Measurements from ENCODE around the gene SMPD3.

Gene SMPD3

DNA sequence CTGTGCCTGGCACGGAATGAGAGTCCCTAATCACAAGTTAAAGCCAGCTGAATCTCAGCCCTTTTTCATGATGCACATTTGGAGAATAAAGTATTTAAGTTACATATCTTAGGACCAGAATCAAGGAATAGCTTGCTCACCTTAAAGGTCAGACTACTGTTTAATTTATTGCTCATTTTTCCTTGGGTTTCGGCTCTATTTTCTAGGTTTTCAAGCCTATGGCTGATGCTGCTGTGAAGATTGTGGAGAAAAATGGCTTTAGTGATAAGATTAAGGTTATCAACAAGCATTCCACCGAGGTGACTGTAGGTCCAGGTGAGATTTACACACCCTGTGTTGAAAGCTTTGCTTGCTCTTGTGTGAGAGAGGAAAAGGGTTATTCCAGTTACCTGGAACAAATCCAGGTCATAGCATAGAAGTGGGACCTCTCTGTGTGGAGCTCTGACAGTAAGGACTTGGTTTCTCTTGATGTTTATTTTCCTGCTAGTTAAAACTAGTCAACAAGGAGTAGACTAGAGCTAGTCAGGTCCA is 119.4 kb downstream of the SMPD3 start:
- H3K9me3 Mint-ChIP-seq: no peaks in the 10 kb centered on the region
- no peak for ATAC-seq
- H3K4me3 Mint-ChIP-seq: no peak overlapping the region
- peaks cover 19% of the 10 kb centered on the region for H3K4me1 Mint-ChIP-seq
- H3K36me3 Mint-ChIP-seq: peaks cover 40% of the 10 kb centered on the region
- H3K27ac Mint-ChIP-seq: no peak overlapping the region
- H3K27me3 Mint-ChIP-seq: no peaks in the 10 kb centered on the region

DNA sequence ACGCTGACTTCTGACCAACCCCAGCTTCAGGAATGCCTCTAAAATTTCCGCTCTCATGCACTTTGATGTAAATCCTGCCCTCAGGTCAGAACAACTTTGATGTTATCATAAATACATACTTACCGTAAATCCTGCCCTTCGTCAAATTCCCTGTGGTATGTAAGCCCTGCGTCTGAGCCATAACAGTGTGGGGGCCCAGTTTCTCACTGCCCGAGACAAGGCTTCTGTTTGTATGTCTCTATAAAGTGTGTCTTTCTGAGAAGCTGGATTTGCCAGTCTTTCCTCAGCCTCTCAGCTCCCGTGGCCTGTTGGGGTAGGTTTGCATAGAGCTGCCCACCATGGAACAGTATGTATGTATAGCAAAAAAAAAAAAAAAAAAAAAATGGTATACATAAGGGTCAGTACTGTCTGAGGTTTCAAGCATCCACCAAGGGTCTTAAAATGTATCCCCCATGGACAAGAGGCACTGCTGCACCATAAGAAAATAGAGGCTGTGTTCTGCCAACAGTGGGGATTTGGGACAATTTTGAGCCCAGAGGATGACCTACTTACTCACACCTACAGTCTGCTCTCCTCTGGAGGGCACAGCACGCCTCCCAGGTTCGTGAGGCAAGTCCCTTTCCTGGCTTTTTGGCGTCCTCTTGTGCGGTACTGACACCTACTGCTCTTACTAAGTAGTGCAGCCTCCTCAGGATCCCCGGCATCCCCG is 120.0 kb downstream of the SMPD3 start:
- peak overlapping the region; percentile 33 for H3K27ac Mint-ChIP-seq
- peaks cover 19% of the 10 kb centered on the region for H3K4me1 Mint-ChIP-seq
- no peaks in the 10 kb centered on the region for H3K9me3 Mint-ChIP-seq
- peak; percentile 92 for ATAC-seq
- H3K4me3 Mint-ChIP-seq: no peak overlapping the region
- peaks cover 43% of the 10 kb centered on the region for H3K36me3 Mint-ChIP-seq
- no peaks in the 10 kb centered on the region for H3K27me3 Mint-ChIP-seq

DNA sequence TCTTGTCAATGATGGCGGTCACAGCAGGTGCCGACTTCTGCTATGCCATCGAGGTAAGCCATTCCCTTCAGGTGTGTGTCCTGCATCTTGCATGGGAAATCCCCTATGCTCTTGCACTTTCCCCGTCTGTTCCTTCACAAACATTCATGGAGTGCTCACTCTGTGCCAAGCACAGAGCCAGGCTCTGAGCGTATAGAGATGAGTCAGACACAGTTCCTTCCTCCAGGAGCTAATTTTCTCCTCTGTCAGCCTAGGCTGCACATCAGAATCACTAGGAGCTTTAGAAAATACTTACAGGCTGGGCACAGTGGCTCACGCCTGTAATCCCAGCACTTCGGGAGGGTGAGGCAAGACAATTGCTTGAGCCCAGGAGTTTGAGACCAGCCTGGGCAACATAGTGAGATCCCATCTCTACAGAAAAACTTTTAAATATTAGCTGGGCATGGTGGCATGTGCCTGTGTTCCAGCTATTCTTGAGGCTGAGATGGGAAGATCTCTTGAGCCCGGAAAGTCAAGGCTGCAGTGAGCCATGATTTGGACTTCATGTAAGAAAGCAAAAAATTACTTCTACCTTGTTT is 123.4 kb downstream of the SMPD3 start:
- ATAC-seq: no peak
- Mint-ChIP-seq H3K36me3 (peaks cover 27% of the 10 kb centered on the region), H3K9me3 (no peaks in the 10 kb centered on the region)

DNA sequence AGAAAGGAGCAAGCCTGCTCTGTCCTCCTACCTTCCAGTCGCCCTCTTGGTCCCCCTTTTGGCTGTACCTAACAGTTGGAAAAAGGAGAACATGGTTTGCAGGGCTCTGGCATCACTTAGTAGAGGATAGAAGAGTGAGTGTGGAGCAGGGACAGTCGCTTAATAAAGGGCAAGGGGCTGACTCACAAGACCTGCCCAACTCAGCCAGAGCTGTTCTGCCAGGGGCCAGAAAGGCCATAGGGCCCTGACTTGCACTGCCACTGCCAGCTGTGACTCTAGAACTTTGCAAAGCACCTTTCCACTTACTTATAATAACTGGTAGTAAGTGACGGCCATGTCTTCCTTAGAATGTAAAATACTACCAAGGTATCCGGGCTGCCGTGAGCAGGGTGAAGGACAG is 124.0 kb downstream of the SMPD3 start:
- ATAC-seq: no peak
- peaks cover 11% of the 10 kb centered on the region for H3K4me1 Mint-ChIP-seq
- H3K9me3 Mint-ChIP-seq: no peaks in the 10 kb centered on the region
- H3K27me3 Mint-ChIP-seq: no peaks in the 10 kb centered on the region
- H3K4me3 Mint-ChIP-seq: no peak overlapping the region
- H3K27ac Mint-ChIP-seq: no peak overlapping the region
- H3K36me3 Mint-ChIP-seq: peaks cover 30% of the 10 kb centered on the region

More for the DNA sequence above, 123.4 kb downstream of the SMPD3 start:
- Mint-ChIP-seq H3K27me3 (no peaks in the 10 kb centered on the region), H3K4me1 (peaks cover 9% of the 10 kb centered on the region), H3K4me3 (no peak overlapping the region), H3K27ac (no peak overlapping the region)

DNA sequence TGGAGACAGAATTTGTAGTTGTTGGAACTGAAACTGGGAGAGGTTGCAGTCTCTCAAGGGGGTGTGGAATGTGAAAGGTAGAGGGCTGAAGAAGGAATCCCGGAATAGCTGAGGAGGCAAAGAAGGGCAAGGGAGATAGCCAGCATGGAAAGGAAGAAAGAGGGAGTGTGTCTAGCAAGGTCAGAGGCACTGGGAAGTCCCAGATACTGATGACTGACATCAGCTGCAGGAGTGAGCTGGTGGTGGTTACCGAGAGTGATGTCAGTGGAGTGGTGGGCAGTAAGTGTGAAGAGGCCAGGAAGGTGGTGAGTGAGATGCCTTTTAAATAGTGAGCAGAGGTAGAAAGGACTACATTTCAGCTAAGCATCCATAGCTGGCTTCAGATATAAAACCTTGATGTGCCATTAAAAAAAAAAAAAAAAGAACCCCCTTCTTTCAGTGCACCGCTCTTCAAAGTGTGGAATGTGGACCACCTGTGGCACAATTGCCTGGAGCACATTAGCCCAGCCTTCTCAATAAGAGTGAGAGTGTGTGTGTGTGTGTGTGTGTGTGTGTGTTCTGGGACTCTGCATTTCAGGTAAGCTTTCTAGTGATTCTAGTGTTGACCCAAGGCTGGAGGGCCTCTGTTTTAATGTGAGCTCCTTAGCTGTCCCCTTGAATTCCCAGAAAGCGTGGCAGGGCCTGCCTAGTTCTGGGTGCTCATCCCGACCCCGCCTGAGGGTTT is 129.0 kb downstream of the SMPD3 start:
- ATAC-seq: peak; percentile 73
- no peaks in the 10 kb centered on the region for H3K9me3 Mint-ChIP-seq
- no peak overlapping the region for H3K4me3 Mint-ChIP-seq
- H3K27me3 Mint-ChIP-seq: no peaks in the 10 kb centered on the region
- H3K27ac Mint-ChIP-seq: peak overlapping the region; percentile 36
- H3K4me1 Mint-ChIP-seq: peaks cover 12% of the 10 kb centered on the region
- peaks cover 36% of the 10 kb centered on the region for H3K36me3 Mint-ChIP-seq

GRCh38 chr16:68313116-68313515 is 135.2 kb downstream of the SMPD3 start:
- Mint-ChIP-seq H3K4me3 (no peak overlapping the region), H3K27ac (no peak overlapping the region), H3K36me3 (peaks cover 19% of the 10 kb centered on the region), H3K9me3 (no peaks in the 10 kb centered on the region), H3K27me3 (no peaks in the 10 kb centered on the region), H3K4me1 (peaks cover 33% of the 10 kb centered on the region)
- ATAC-seq: no peak

DNA sequence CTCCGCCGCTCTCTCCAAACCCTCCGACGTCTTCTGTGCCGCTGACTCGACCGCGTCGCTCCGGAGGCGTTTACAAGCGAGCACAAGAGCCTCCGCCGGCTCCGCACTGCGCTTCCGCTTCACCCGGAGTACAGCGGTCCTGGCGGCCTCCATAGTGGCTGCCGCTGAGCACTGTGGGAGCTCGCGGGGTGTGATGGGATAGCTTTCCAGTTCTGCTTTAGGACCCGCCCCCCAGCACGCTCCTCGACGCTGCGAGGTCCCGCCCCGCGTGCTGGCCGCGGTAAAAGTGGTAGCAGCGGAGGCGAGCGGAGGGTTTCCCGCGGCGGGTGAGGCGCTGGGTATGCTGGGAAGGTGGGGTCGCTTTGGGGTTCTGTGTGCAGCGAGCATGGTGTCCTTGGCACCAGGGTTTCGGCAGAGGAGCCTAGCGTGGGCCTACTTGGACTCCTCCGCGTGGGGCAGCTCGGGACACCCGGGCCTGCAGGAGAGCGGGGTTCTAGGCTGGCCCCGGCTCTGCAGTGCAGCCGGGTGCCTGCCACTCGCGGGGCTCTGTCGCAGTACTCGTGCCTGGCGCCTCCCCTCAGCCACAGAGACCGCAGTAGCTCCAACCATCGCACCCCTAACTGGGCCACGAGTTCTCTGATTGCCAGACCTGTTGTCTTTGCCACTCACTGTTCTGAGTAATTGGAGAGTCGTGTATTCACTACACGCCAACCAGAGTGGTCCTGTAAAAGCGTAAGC is 137.4 kb downstream of the SMPD3 start, which contains the start of the genes PRMT7 and SLC7A6OS:
Gene PRMT7, plus strand, starts transcription at position 246 of the 738 bp plus-strand sequence. CDS start 4,961 bp downstream, outside the sequence.
Gene SLC7A6OS, minus strand, starts transcription at position 173 of the 738 bp plus-strand sequence. Its CDS starts 20 bp downstream, at position 153.
- H3K36me3 Mint-ChIP-seq: peaks cover 18% of the 10 kb centered on the region
- no peaks in the 10 kb centered on the region for H3K9me3 Mint-ChIP-seq
- peak; percentile 100 for ATAC-seq
- H3K27me3 Mint-ChIP-seq: no peaks in the 10 kb centered on the region
- peaks cover 33% of the 10 kb centered on the region for H3K4me1 Mint-ChIP-seq
- peak within 1 kb of the TSS; percentile 95 for H3K4me3 Mint-ChIP-seq
- peak within 1 kb of the TSS; percentile 88 for H3K27ac Mint-ChIP-seq

DNA sequence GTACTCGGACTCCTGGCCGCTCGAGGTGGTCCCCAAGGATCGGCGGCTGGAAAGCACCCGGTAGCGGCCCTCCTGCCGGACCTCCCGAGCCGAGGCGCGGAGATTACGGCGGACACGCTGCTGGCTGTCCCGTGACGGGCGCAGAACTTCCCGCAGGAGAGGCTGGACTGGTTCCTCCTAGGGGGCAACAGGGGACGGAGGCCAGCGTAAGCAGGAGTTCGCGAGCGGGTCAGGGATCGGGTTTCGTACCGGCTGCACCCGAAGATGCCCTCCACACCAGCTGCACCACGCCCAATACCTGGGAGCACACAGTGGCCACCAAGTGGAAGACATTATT is 137.9 kb downstream of the SMPD3 start:
- Mint-ChIP-seq H3K27me3 (no peaks in the 10 kb centered on the region), H3K9me3 (no peaks in the 10 kb centered on the region), H3K27ac (peak overlapping the region; percentile 88), H3K36me3 (peaks cover 18% of the 10 kb centered on the region), H3K4me3 (peak overlapping the region; percentile 95), H3K4me1 (peaks cover 37% of the 10 kb centered on the region)
- ATAC-seq: no peak

GRCh38 chr16:68309799-68310198 is 138.5 kb downstream of the SMPD3 start:
- Mint-ChIP-seq H3K27me3 (no peaks in the 10 kb centered on the region), H3K27ac (peak overlapping the region; percentile 88), H3K9me3 (no peaks in the 10 kb centered on the region), H3K36me3 (peaks cover 18% of the 10 kb centered on the region), H3K4me3 (peak overlapping the region; percentile 95), H3K4me1 (peaks cover 43% of the 10 kb centered on the region)
- no peak for ATAC-seq
